ENCODE data around the gene BCL6B.
"Not testable (repeated sequence)": the region's sequence is repeated elsewhere in the genome, so short reads cannot be mapped to it uniquely, and the experiment has no call there.

Gene BCL6B, protein sequence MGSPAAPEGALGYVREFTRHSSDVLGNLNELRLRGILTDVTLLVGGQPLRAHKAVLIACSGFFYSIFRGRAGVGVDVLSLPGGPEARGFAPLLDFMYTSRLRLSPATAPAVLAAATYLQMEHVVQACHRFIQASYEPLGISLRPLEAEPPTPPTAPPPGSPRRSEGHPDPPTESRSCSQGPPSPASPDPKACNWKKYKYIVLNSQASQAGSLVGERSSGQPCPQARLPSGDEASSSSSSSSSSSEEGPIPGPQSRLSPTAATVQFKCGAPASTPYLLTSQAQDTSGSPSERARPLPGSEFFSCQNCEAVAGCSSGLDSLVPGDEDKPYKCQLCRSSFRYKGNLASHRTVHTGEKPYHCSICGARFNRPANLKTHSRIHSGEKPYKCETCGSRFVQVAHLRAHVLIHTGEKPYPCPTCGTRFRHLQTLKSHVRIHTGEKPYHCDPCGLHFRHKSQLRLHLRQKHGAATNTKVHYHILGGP

DNA sequence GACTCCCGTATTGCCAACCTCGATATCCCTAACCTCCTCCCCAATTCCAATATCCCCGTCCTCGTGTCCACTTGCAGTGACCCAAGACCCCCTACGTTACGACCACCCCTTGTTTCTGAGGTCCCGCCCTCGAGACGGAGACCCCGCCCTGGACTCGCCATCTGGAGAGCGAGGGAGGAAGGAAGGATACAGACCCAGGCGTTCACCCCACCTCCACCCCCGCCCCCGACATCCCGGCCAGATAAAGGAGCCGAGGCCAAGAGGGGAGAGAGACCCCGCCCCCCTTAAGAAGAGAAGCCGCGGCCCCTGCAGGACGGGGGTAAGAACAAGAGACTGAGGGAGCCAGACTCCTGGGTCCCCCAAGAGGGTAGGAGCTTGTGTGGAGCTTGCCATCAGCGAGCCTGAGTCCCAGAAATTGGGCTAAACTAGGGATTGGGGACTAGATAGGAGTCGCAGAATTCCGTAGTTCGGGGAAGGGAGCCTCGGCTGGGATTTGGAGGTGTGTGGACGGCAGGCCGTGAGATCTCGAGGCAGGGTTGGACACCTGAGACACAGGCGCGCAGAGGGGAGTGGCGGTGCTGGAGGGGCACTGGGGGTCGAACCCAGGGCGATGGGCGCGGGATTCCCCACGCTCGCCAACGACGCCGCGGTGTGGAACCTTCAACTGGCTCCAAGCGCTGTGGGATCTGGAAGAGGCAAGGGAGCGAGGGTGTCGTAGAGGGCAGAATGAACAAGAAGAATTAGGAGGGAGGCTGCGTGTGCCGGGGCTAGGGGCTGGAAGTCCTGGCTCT, at the start of gene BCL6B:
Gene BCL6B, plus strand, starts transcription at position 270 of the 791 bp plus-strand sequence. CDS start 622 bp downstream, outside the sequence.
- peak within 1 kb of the TSS; percentile 26 for H3K9ac ChIP-seq (ENCODE audit: low read depth, low read length, poor library complexity, severe bottlenecking)
- H3K9me3 ChIP-seq (ENCODE audit: insufficient read depth, low read depth, low read length): no peaks in the 10 kb centered on the region
- peak within 1 kb of the TSS; percentile 60 for H3K4me2 ChIP-seq (ENCODE audit: low read depth, low read length, poor library complexity, severe bottlenecking)
- H2AFZ ChIP-seq (ENCODE audit: low read length): peak within 1 kb of the TSS; percentile 88
- no peaks in the 10 kb centered on the region for H3K27me3 ChIP-seq (ENCODE audit: insufficient read depth, low read length, poor library complexity, severe bottlenecking)
- H4K20me1 ChIP-seq (ENCODE audit: insufficient read depth, low read length, poor library complexity, severe bottlenecking): no peaks in the 10 kb centered on the region
- no peaks in the 10 kb centered on the region for H3K36me3 ChIP-seq (ENCODE audit: insufficient read depth, low read length)
- H3K9me2 ChIP-seq (replicated peaks; ENCODE audit: low read depth, low read length): no peaks in the 10 kb centered on the region
- H3K4me1 ChIP-seq (ENCODE audit: insufficient read depth, low read length, poor library complexity, severe bottlenecking): peaks cover 10% of the 10 kb centered on the region
- no peaks in the 10 kb centered on the region for H3K79me2 ChIP-seq (ENCODE audit: insufficient read depth, low read length)
- TF ChIP-seq EZH2phosphoT487 (IDR thresholded peaks at IDR 0.05; ENCODE audit: borderline replicate concordance): no peak
- TF ChIP-seq, protein P1, sequence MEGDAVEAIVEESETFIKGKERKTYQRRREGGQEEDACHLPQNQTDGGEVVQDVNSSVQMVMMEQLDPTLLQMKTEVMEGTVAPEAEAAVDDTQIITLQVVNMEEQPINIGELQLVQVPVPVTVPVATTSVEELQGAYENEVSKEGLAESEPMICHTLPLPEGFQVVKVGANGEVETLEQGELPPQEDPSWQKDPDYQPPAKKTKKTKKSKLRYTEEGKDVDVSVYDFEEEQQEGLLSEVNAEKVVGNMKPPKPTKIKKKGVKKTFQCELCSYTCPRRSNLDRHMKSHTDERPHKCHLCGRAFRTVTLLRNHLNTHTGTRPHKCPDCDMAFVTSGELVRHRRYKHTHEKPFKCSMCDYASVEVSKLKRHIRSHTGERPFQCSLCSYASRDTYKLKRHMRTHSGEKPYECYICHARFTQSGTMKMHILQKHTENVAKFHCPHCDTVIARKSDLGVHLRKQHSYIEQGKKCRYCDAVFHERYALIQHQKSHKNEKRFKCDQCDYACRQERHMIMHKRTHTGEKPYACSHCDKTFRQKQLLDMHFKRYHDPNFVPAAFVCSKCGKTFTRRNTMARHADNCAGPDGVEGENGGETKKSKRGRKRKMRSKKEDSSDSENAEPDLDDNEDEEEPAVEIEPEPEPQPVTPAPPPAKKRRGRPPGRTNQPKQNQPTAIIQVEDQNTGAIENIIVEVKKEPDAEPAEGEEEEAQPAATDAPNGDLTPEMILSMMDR (conservative IDR thresholded peaks at IDR 0.05; ENCODE audit: low read length): no peak
- peak within 1 kb of the TSS; percentile 48 for H3K4me3 ChIP-seq (ENCODE audit: low read length, poor library complexity, severe bottlenecking)
- no peaks in the 10 kb centered on the region for H3F3A ChIP-seq (ENCODE audit: low read depth)

DNA sequence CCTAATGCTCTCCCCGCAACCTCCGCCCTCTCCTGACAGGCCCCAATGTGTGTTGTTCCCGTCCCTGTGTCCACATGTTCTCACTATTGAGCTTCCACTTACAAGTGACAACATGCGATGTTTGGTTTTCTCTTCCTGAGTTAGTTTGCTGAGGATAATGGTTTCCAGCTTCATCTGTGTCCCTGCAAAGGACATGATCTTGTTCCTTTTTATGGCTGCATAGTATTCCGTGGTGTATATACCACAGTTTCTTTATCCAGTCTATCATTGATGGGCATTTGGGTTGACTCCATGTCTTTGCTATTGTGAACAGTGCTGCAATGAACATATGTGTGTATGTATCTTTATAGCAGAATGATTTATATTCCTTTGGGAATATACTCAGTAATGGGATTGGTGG, 43.4 kb upstream of the BCL6B start:
- H3K4me3 ChIP-seq (ENCODE audit: low read length, poor library complexity, severe bottlenecking); H3K4me2 ChIP-seq (ENCODE audit: low read depth, low read length, poor library complexity, severe bottlenecking); H3K36me3 ChIP-seq (ENCODE audit: insufficient read depth, low read length); H4K20me1 ChIP-seq (ENCODE audit: insufficient read depth, low read length, poor library complexity, severe bottlenecking); H2AFZ ChIP-seq (ENCODE audit: low read length); H3K9ac ChIP-seq (ENCODE audit: low read depth, low read length, poor library complexity, severe bottlenecking); H3K9me2 ChIP-seq (replicated peaks; ENCODE audit: low read depth, low read length); H3K27me3 ChIP-seq (ENCODE audit: insufficient read depth, low read length, poor library complexity, severe bottlenecking); H3F3A ChIP-seq (ENCODE audit: low read depth); H3K9me3 ChIP-seq (ENCODE audit: insufficient read depth, low read depth, low read length); H3K79me2 ChIP-seq (ENCODE audit: insufficient read depth, low read length): not testable (repeated sequence)
- H3K4me1 ChIP-seq (ENCODE audit: insufficient read depth, low read length, poor library complexity, severe bottlenecking): peaks cover 12% of the 10 kb centered on the region

DNA sequence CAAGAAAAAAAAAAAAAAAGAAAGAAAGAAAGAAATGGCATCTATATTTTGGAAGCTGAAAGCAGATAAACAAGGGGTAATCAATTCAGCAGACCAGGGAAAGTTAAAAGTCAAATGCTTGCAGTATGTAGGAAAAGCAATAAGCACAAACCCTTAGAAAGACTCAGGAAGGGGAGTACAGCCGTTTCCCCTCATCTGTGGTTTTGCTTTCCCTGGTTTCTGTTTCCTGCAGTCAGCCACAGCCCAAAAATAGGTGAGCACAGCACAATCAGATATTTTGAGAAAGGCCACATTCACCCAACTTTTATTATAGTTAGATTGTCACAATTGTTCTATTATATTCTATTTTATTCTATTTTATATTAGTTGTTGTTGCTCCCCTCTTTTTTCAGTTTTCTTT, 41.4 kb upstream of the BCL6B start:
- H4K20me1 ChIP-seq (ENCODE audit: insufficient read depth, low read length, poor library complexity, severe bottlenecking): no peaks in the 10 kb centered on the region
- TF ChIP-seq EZH2phosphoT487 (IDR thresholded peaks at IDR 0.05; ENCODE audit: borderline replicate concordance): no peak
- TF ChIP-seq, protein P1 (conservative IDR thresholded peaks at IDR 0.05; ENCODE audit: low read length): no peak
- peak overlapping the region; percentile 66 for H3K4me2 ChIP-seq (ENCODE audit: low read depth, low read length, poor library complexity, severe bottlenecking)
- no peaks in the 10 kb centered on the region for H3K27me3 ChIP-seq (ENCODE audit: insufficient read depth, low read length, poor library complexity, severe bottlenecking)
- H3K9me2 ChIP-seq (replicated peaks; ENCODE audit: low read depth, low read length): no peaks in the 10 kb centered on the region
- H3K4me3 ChIP-seq (ENCODE audit: low read length, poor library complexity, severe bottlenecking): peak overlapping the region; percentile 63
- no peaks in the 10 kb centered on the region for H3K36me3 ChIP-seq (ENCODE audit: insufficient read depth, low read length)
- peaks cover 12% of the 10 kb centered on the region for H3K4me1 ChIP-seq (ENCODE audit: insufficient read depth, low read length, poor library complexity, severe bottlenecking)
- no peaks in the 10 kb centered on the region for H3K79me2 ChIP-seq (ENCODE audit: insufficient read depth, low read length)
- no peaks in the 10 kb centered on the region for H3K9me3 ChIP-seq (ENCODE audit: insufficient read depth, low read depth, low read length)
- no peaks in the 10 kb centered on the region for H3F3A ChIP-seq (ENCODE audit: low read depth)
- no peak overlapping the region for H3K9ac ChIP-seq (ENCODE audit: low read depth, low read length, poor library complexity, severe bottlenecking)
- no peak overlapping the region for H2AFZ ChIP-seq (ENCODE audit: low read length)
